ENCODE data around the gene CD52. TPM values are rescaled to one million over a fixed set of nuclear protein-coding genes. Genes with fewer than 3 reads are reported as not detected.

The CD52 gene
- total RNA-seq, 1 experiment from 2014 or later = 2.0 TPM

DNA sequence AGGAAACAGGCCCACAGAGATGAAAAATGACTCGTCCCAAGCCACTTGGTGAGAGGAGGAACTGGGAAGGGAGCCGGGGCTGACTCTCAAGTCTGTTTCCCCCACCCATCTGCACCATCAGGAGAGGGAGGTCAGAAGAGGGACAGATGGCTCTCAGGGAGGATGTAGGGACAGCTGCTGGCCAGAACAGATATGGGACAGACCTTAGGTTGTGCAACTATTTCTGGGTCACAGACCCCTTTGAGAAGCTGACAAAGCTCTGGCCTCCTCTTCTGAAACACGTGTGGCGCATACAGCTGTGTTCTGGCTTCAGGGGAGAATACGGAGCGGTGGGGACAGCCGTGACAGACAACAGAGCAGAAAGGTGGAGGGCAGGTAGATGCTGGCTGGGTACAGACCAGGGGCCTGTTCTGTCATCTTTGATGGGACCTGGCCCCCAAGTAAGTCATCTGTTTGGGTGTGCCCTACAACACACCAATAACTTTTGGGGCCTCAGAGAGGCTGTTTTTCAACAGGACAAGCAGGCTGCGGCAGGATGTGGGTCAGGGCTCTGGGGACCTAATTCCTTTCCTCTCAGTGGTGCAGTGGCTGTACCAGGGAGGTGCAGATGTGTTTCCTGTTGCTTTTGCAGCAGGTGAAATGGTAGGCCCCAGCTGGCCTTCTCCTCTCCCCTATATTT, 30.6 kb upstream of the CD52 start:
- Histone ChIP-seq H3K9me2 (ENCODE audit: insufficient read depth) (no peaks in the 10 kb centered on the region), H3K9me3 (ENCODE audit: control insufficient read depth in 1 of 2, insufficient read depth in 1 of 2, low read depth in 1 of 2, low read length in 2 of 2) (no peaks in the 10 kb centered on the region), H3K27me3 (ENCODE audit: insufficient read depth, low read length) (no peaks in the 10 kb centered on the region), H3K27ac (ENCODE audit: low read depth, low read length) (no peak overlapping the region), H3K79me2 (ENCODE audit: insufficient read depth, low read length) (no peaks in the 10 kb centered on the region), H4K20me1 (ENCODE audit: insufficient read depth) (no peaks in the 10 kb centered on the region), H3K36me3 (ENCODE audit: control insufficient read depth in 1 of 2, insufficient read depth in 2 of 2, low read length in 2 of 2) (no peaks in the 10 kb centered on the region; a peak in 1 of 4 replicates), H3K4me1 (ENCODE audit: control insufficient read depth in 1 of 2, insufficient read depth in 2 of 2, low read length in 2 of 2) (peaks cover 22 to 47% of the 10 kb centered on the region in 2 experiments), H3K4me3 (replicated peaks in 1 of 2; ENCODE audit: low read depth in 1 of 2, low read length in 2 of 2) (no peak overlapping the region), H3K4me2 (ENCODE audit: low read length) (no peak overlapping the region), H2AFZ (ENCODE audit: low read depth, low read length, poor library complexity, severe bottlenecking) (no peak overlapping the region), H3K9ac (ENCODE audit: low read length) (no peak overlapping the region)
- DNase-seq (ENCODE audit: low read depth, low spot score) (no peak), ATAC-seq (no peak)
- TF ChIP-seq MAX (IDR thresholded peaks at IDR 0.05) (no peak), ZNF274 (IDR thresholded peaks at IDR 0.05; ENCODE audit: low read depth, low read length) (no peak), EZH2phosphoT487 (IDR thresholded peaks at IDR 0.05; ENCODE audit: borderline replicate concordance) (no peak), POLR2A (IDR thresholded peaks at IDR 0.05; ENCODE audit: borderline replicate concordance, extremely low read depth, insufficient read depth, insufficient read length) (no peak), POLR2AphosphoS5 (IDR thresholded peaks at IDR 0.05; ENCODE audit: low read depth, low read length) (no peak), FOSL1 (IDR thresholded peaks at IDR 0.05; ENCODE audit: low read depth) (no peak), CEBPB (IDR thresholded peaks at IDR 0.05; ENCODE audit: low read depth) (no peak), RAD21 (IDR thresholded peaks at IDR 0.05; ENCODE audit: low read depth) (no peak), REST (IDR thresholded peaks at IDR 0.05; ENCODE audit: low read depth) (no peak), EGR1 (IDR thresholded peaks at IDR 0.05; ENCODE audit: low read depth) (no peak), YY1 (IDR thresholded peaks at IDR 0.05; ENCODE audit: extremely low read depth, insufficient replicate concordance, low read depth, low read length) (no peak)
- CTCF ChIA-PET = interaction anchor here (2.3 to 3.8 kb wide), 3 partner anchors 11 to 130 kb away, joined by 7 to 50 read pairs (median 47); no protein-coding TSS in a partner anchor
- intact Hi-C loops (cut with micrococcal nuclease) = no loop called here
- no TSS peak for BruUV-seq (replicated peaks)
- RAD21 ChIA-PET (ENCODE audit: low non-redundant PET in 1 of 2, low total read pairs in 2 of 2, uncharacterized antibody in 2 of 2, unreplicated experiment in 2 of 2) = no interaction called here
- POLR2A ChIA-PET = no interaction called here
